Measurements from ENCODE around the gene DNAH6.

- TF ChIP-seq ELF4 (CRISPR knock-in tag; IDR thresholded peaks at IDR 0.05) (no peak), CTCF (IDR thresholded peaks at IDR 0.05 in 2 of 3, conservative IDR thresholded peaks at IDR 0.05 in 1 of 3; ENCODE audit: insufficient read depth in 2 of 3, low read depth in 1 of 3, low read length in 3 of 3) (no peak), GABPA (tag; conservative IDR thresholded peaks at IDR 0.05; ENCODE audit: low read depth) (no peak), FOSL1 (tag; conservative IDR thresholded peaks at IDR 0.05) (no peak), ATF2 (CRISPR knock-in tag; IDR thresholded peaks at IDR 0.05) (no peak), MEF2A (IDR thresholded peaks at IDR 0.05; ENCODE audit: control insufficient read depth, low read depth, low read length) (no peak), SLC30A9 (CRISPR knock-in tag; IDR thresholded peaks at IDR 0.05) (no peak), SIRT6 (IDR thresholded peaks at IDR 0.05; ENCODE audit: low read depth, low read length) (no peak), ZNF589 (CRISPR knock-in tag; IDR thresholded peaks at IDR 0.05; ENCODE audit: low read depth) (no peak), ZNF232 (CRISPR knock-in tag; IDR thresholded peaks at IDR 0.05) (no peak), HOMEZ (CRISPR knock-in tag; IDR thresholded peaks at IDR 0.05) (no peak), ZNF398 (CRISPR knock-in tag; IDR thresholded peaks at IDR 0.05) (no peak)
These were observed 300.2 kb downstream of the DNAH6 start for GRCh38 chr2:84816426-84817026.
